GM21423 (cell line): ENCODE data around the gene HEG1.

Experiments used
- ATAC-seq: cut with Tn5 transposase; IDR thresholded peaks from one replicate; pipeline ENCODE4 v1.9.1; 2021; ENCODE audit warnings: mild to moderate bottlenecking, moderate library complexity; ENCODE audit not compliant: unreplicated experiment

Gene HEG1

DNA sequence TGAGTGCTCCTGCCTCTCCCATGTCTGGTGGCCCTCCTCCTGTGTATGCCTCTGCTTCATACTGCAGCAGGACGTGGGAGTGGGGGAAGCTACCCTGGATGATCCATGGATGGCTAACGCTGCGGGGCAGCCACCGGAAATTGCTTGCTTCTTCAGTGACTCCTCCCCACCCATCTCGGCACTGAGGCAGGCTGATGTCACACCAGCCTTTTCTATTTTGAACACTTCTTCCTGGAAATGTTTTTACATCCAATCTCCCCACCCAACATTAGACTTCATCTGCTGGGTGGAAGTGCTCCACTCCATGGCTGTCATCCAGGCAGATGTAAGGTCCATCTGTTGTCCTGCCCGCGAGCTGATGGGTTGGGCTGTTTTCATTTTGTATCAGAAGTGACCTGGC lies 62.3 kb downstream of the HEG1 start:
- ATAC-seq: no peak

DNA sequence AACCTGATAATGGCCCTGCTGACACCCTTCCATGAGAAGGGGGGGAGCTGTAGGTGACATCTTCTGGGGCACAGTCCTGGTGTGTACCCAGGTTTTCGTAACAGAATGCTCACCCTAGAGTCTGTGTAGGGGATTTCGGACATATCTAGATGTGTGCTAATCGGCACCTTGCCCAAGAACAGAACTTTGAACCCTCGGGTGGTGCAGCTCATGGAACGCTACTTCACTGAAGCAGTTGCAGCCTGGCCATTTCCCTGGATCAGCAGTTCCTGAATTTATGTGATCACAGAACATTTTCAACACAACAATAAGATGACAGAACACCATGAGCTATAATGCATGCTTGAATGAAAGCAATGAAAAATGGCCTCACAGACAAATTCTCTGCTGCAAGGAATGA lies 63.8 kb downstream of the HEG1 start:
- ATAC-seq: no peak

DNA sequence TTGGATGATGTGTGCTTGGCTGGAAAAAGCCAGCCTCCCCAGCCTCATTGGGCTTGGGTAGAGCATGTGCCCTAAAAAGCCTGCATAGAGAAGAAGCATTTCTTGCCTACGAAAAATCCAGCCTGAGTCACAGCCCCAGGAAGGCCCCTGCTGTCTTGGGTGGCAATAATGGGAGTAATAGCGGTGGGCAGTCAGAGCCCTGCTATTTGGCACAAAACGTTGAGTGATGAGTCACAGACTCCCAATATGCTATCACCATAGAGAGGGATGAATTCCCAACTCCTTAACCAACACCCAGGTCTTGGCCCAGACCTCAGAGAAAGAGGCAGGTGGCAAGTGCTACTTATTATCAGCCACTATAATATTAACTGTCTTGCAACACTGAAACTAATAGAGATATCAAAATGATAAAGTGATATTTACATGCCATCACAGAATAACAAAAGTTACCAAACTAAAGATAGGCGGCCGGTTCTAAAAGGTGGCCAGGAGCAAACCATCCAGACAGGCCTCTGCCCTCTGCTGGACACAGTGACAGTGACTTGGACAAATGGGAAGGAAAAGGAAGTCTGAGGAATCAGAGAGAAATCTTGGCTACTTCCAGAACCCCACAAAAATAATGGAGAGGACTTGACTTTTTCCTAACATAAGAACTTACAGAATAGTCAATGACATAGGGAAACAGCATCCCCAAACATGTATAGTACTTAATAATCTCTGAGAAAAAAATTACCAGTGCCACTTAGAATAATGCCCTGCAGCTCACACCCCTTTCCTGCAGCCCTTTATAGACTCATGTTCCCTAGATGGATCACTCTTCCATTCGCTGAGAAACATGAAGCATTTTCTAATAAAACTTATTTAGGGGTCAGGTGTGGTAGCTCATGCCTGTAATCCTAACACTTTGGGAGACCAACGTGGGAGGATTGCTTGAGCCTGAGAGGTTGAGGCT lies 69.3 kb downstream of the HEG1 start:
- ATAC-seq: no peak

DNA sequence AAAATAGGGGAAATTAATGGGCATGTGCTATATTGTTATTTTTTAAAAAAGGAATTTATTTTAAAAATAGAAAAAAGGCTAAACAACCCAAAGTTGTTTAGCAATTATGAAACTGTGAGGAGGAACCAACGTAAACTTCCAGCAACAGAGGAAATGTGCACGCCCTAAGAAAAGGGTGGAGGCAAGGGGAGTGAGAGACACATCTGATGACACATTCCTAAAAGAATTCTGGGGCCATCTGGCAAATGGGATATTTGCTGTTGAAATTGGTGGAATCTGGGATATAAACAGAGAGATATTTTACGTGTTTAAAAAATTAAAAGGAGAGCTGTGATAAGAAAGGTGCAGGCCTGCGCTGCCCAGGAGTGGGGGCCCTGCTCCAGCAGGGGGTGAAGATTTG lies 70.4 kb downstream of the HEG1 start:
- ATAC-seq: no peak

- no peak for ATAC-seq
Measured at GRCh38 chr3:124984754-124985153, 71.0 kb downstream of the HEG1 start.

DNA sequence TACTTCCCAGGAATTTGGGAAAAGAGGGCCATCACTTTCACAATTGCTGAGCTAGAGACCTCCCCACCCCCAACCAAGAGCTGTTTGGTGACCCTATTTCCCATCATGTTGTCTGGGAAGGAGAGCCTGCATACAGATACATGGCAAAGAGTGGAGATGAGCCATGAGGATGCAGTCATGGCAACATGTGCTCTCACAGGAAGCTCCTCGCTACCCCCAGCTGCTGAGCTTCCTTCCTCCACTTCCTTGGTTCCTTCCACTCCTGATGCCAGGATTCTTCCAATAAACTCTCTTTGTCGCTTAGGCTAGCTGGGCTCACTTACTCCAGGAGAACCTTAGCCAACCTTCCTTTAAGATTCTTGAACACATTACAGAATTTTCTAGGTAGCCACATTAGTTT lies 72.9 kb downstream of the HEG1 start:
- ATAC-seq: no peak

GRCh38 chr3:124981472-124981871 lies 74.3 kb downstream of the HEG1 start:
- ATAC-seq: no peak

GRCh38 chr3:124978627-124979026 lies 77.2 kb downstream of the HEG1 start:
- ATAC-seq: no peak

DNA sequence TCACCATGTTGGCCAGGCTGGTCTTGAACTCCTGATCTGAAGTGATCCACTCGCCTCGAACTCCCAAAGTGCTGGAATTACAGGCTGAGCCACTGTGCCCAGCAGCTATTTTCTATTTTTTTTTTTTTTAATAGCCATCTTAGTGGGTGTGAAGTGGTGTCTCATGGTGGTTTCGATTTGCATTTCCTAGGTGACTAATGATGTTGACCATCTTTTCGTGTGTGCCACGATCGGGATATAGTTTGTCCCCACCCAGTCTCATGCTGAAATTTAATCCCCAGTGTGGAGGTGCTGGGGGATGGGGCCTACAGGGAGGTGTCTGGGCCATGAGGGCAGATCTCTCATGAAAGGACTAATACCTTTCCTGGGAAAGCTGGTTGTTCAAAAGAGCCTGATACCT lies 79.4 kb downstream of the HEG1 start:
- ATAC-seq: no peak

DNA sequence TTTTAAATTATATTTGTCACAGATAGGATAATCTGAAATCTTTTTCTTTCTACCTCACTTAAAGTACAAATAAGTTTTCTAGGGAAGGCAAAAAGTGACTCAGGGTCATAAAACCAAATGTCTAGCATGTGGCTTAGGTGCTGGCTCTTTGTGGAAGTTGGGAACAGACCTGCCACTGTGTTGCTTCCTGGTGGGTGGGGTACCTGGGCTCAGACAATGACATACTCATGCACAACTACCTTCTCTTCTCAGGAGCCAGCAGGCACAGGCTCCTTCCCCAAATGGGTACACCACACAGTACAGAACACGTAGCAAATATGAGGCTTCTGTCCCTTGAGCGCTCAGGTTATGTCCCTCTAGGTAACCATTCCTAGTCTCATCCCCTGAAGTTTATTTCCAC lies 81.1 kb downstream of the HEG1 start:
- no peak for ATAC-seq

GRCh38 chr3:124973290-124973689 lies 82.5 kb downstream of the HEG1 start:
- ATAC-seq: no peak

DNA sequence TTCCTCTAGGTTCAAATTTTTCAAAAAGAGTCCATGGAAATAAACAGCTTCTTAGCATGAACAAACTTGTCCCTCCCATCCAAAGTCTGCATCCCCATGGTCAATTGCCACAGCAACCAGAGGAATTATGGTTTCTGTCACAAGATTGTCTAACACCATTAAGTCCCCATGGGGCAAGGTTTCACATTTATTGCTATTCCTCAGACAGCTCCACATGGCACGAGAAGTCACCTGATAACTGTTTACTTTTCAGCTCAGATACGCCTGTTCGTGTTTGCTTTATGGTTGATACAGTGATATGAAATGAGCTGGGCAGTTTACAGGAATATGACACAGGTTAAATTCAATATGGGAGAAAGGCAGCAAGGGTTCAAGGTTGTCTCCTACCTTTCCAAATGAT lies 83.3 kb downstream of the HEG1 start:
- no peak for ATAC-seq

GRCh38 chr3:124969963-124970722 lies 85.7 kb downstream of the HEG1 start:
- no peak for ATAC-seq

DNA sequence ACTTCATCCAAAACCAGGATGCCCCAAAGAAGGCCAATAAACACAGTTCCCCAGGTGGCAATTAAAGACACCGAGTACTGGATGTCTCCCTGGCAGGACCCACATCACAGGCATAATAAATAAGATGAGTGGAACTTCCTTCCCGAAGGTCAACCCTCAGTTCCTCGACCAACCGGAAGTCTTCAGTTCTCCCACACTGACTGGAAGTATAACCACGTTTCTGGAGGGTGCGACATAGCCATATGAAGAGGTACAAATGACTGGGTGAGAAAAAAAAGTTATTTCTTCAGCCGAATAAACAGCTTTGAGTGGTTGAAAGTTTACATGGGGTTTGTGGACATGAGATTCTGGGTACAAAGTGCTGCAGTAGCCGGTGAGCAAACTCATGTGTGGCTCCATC lies 86.6 kb downstream of the HEG1 start:
- no peak for ATAC-seq

DNA sequence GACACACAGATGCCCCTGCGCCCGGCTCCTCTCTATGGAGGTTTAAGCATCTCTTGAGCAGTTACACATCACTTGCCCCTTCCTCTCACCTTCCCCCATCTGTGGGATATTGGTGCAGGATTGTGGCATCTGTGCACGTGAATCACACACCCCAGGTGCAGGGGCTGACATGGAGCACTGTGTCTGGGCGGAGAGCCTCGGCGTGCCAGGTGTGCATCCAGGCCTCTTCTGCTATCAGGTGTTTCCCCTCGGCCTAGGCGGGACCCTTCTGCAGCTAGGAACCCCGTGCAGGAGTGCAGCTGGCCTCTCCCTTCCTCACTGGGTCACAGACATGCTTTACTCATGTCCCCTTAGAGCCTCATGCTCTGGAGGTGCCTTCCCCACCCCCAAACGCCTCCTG lies 87.8 kb downstream of the HEG1 start:
- no peak for ATAC-seq

DNA sequence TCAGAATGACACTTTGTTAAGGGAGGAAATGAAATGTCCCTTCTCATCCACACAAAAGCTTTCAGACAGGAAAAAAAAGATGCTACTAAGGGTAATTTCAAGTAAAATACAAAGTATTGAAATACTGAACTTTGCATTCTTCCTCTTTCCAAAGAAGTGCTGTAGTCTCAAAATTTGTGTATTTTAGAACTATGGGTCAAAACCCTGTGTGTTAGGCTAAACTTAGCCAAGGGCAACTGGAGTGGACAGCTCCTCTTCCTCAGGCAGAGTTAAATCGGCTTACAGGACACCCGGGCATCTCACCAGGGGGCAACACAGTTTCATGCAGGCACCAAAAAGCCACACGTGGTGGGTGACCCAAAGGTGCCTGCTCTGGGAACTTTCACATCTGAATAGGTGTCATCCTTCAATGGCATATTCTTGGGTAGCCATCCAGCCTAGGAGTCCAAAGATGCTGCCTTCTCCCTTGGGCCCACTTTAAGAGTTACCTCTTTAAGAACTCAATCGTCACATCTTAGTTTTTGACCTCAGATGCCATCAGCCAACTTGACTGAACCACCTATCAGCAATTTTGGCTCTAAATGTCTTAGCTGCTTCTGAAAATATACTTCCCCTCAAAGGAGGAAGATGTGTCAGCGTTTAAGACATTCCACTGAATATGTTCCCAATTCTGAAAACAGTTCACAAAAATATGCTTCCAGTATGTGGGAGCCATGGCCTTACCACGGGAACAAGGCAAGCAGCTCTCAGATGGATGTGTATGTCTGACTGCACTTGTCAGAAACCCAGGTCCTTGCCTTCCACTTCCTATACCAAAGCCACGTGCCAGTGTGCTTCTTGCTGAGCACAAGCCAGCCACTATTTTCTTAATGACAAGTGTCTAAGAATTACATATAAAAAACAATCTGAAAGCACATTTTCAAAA lies 89.0 kb downstream of the HEG1 start:
- no peak for ATAC-seq

DNA sequence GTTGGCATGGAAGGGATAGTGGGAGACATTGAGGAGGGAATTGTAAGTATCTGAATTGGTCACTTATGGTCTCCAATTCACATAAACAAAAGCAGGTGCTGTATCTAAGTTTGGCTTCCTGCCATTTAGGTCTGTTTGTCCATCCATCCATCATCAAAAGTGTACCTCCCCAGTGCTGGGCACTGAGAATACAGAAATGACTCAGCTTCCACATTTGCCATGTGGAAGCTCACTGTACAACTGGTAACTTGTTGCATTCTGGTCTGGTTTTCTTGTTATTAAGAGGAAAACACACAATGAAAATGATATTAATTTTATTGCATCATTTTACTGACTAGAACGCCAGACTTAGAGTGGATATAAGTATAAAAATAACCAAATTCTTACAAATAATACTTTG lies 90.4 kb downstream of the HEG1 start:
- ATAC-seq: no peak

GRCh38 chr3:124964387-124964786 lies 91.4 kb downstream of the HEG1 start:
- no peak for ATAC-seq

- ATAC-seq: no peak
Measured at GRCh38 chr3:124963755-124964154, 92.0 kb downstream of the HEG1 start.

DNA sequence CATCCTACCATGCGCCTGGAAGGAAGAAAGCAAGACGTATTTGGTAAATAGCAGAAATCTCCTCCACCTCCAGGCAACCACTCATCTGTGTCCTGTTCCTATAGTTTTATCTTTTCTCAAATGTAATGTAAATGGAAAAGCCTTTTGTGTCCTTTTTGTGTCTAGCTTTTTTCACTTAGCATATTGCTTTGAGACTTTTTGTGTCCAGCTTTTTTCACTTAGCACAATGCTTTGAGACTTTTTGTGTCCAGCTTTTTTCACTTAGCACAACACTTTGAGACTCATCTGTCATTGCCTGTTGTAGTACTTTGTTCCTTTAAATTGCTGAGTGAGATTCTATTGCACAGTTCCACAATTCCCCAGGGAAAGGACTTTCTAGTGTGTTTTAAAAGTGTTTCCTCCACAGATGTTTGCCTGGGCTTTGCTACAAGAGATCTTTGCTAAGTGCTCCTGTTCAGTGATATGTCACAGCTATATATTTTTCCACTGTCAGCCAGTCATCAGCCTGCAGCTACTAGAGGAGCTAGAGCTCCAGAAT lies 93.3 kb downstream of the HEG1 start:
- ATAC-seq: no peak

DNA sequence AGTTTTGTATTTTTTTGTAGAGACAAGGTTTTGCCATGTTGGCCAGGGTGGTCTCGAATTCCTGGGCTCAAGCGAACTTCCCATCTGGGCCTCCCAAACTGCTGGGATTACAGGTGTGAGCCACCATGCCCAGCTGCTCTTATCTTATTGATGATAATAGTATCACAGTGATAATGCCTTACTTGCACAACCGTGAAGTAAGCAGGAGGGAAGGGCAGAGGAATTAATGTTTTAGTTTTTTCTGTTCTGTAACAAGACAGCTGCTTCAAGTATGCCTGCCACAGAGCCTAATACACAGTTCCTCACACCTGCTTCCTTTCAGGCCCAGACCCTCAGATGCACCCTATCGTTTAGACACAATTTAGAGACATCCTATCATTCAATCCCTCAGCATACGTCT lies 95.1 kb downstream of the HEG1 start:
- no peak for ATAC-seq
